ENCODE measurements around the gene DNMT3A.

DNA sequence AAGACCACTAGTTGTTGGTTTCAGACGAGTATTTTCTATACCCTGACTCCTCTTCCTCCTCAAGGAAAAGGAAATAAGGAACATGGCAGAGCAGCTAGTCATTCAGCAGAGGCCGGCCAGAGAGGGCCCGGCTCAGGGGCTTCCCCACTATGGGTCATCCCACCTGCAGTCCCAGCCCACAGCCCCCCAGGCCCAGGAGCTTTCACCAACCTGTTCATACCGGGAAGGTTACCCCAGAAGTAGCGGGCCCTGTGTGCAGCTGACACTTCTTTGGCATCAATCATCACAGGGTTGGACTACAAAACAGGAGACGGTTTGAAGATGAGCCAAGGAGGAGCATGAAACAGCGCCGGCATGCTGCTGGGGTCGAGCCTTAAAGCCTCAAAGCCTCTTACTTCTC, 102.8 kb downstream of the DNMT3A start:
- TF ChIP-seq CTCF (IDR thresholded peaks at IDR 0.05; ENCODE audit: borderline replicate concordance, extremely low read depth, low read length, poor library complexity, severe bottlenecking) (no peak), EZH2 (IDR thresholded peaks at IDR 0.05; ENCODE audit: borderline replicate concordance, low read depth, low read length, severe bottlenecking) (no peak)

Data from DND-41 (cell line).